Kidney epithelial cell (primary cell): ENCODE measurements around the gene ADIPOQ. TPM values are rescaled to one million over a fixed set of nuclear protein-coding genes. Genes with fewer than 3 reads are reported as not detected.
"Not testable (repeated sequence)": the region's sequence is repeated elsewhere in the genome, so short reads cannot be mapped to it uniquely, and the experiment has no call there.

Source experiments
- DNase-seq: peaks from one replicate; pipeline ENCODE4 v3.0.0-alpha.2; 2010; ENCODE audit warnings: low read depth
- H3K27me3 ChIP-seq: 2 replicates; pipeline ENCODE4 v1.6.0; 2011; ENCODE audit warnings: low read length; ENCODE audit not compliant: control insufficient read depth, insufficient read depth
- H3K36me3 ChIP-seq: 2 replicates; pipeline ENCODE4 v1.5.1; 2011; ENCODE audit warnings: low read length; ENCODE audit not compliant: control insufficient read depth, insufficient read depth
- H3K4me3 ChIP-seq: 2 replicates; pipeline ENCODE4 v1.5.1; 2011; ENCODE audit warnings: low read depth, mild to moderate bottlenecking, control low read depth, low read length
- CTCF ChIP-seq: IDR thresholded peaks from 2 replicates; pipeline ENCODE4 v1.5.1; 2011; ENCODE audit warnings: mild to moderate bottlenecking, moderate library complexity, low read length, control low read depth, inconsistent platforms; ENCODE audit not compliant: insufficient read depth, poor library complexity, severe bottlenecking
- total RNA-seq: library from RNA; depleted of rRNA; stranded (reverse); fragments of >200 nt; gene quantifications from 2 replicates; pipeline ENCODE4 v1.2.3, GENCODE V29; 2015

Gene ADIPOQ
- total RNA-seq, 1 donor from 2014 or later, result not detected

DNA sequence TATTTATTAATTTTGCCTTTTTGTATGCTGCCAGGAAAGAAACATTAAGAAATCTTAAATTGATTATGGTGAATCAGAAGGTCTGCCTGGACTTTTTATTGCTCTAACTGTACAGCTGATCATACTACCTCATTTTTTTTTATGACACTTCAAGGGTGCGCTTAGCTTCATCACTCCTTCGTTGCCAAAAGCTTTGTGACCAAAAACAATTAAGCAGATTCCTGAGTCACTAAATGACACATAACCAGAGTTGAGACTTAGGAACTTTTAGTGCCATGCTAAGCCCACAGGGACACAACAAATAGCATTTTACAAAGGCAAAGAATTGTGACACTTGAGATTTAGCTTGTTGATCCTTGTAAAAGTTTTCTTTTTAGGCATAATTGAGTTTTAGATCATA, 4.9 kb downstream of the ADIPOQ start:
- H3K36me3 ChIP-seq, result no peaks in the 10 kb centered on the region
- no peak for TF ChIP-seq CTCF
- DNase-seq, result no peak

DNA sequence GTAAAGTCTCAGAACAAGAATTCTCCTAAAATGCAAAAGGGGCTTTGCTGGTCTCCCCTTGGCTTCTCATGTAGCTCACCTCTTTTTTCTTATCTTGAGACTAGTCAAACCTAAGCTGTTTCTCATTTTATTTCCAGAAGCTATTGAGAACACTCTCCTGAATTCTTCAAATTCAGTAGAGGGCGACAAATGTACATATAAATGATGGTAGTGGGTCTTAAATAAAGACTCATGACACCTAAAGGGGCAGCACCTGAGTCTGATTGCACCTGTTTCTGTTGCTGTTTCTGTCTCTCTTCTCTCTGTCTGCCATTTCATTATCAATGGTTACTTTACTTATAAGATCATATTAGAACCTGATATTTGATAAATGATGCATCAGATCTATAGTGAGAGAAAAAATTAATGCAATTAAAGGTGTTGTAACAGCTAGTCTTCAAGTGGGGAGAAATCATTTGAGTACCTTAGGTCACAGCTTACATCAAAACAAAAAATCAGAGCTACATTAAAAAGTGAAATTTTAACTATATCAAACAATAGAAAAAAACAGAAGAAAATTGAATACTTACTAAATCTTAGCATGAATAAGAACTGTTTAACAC, 7.0 kb downstream of the ADIPOQ start:
- peaks cover 2% of the 10 kb centered on the region for H3K27me3 ChIP-seq
- DNase-seq, result peak; percentile 37
- no peak overlapping the region for H3K4me3 ChIP-seq
- peak; percentile 39 for TF ChIP-seq CTCF
- H3K36me3 ChIP-seq, result no peaks in the 10 kb centered on the region

More for the DNA sequence above, 4.9 kb downstream of the ADIPOQ start:
- Histone ChIP-seq H3K27me3 (peaks cover 4% of the 10 kb centered on the region), H3K4me3 (no peak overlapping the region)

DNA sequence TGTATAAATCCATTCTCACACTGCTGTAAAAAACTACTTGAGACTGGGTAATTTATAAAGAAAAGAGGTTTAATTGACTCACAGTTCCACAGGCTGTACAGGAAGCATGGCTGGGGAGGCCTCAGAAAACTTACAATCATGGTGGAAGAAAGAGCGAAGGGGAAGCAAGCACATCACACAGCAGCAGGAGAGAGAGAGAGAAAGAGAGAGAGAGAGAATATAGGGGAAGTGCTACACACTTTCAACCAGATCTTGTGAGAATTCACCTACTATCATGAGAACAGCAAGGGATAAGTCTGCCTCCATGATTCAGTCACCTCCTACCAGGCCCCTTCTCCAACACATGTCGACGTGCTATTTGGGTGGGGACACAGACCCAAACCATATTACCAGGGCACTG, 9.3 kb downstream of the ADIPOQ start:
- DNase-seq, H3K27me3 ChIP-seq, H3K4me3 ChIP-seq, H3K36me3 ChIP-seq: not testable (repeated sequence)

DNA sequence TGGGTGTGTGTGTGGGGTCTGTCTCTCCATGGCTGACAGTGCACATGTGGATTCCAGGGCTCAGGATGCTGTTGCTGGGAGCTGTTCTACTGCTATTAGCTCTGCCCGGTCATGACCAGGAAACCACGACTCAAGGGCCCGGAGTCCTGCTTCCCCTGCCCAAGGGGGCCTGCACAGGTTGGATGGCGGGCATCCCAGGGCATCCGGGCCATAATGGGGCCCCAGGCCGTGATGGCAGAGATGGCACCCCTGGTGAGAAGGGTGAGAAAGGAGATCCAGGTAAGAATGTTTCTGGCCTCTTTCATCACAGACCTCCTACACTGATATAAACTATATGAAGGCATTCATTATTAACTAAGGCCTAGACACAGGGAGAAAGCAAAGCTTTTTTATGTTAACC, 10.5 kb downstream of the ADIPOQ start:
- Histone ChIP-seq H3K36me3 (no peaks in the 10 kb centered on the region), H3K4me3 (no peak overlapping the region), H3K27me3 (no peaks in the 10 kb centered on the region)
- TF ChIP-seq CTCF, result no peak
- DNase-seq, result no peak

DNA sequence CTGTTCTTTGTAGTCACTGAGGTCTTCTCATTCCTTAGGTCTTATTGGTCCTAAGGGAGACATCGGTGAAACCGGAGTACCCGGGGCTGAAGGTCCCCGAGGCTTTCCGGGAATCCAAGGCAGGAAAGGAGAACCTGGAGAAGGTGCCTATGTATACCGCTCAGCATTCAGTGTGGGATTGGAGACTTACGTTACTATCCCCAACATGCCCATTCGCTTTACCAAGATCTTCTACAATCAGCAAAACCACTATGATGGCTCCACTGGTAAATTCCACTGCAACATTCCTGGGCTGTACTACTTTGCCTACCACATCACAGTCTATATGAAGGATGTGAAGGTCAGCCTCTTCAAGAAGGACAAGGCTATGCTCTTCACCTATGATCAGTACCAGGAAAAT, 11.6 kb downstream of the ADIPOQ start:
- DNase-seq, result no peak
- H3K27me3 ChIP-seq, result no peaks in the 10 kb centered on the region
- no peak for TF ChIP-seq CTCF
- no peak overlapping the region for H3K4me3 ChIP-seq
- H3K36me3 ChIP-seq, result no peaks in the 10 kb centered on the region

- DNase-seq, result no peak
- no peak overlapping the region for H3K4me3 ChIP-seq
- no peaks in the 10 kb centered on the region for H3K36me3 ChIP-seq
- TF ChIP-seq CTCF, result no peak
- H3K27me3 ChIP-seq, result no peaks in the 10 kb centered on the region
Observed at GRCh38 chr3:186854954-186855353, 12.4 kb downstream of the ADIPOQ start.
